Prostate gland (tissue), 2 donors: ENCODE measurements around the gene MYL2.

ENCODE experiments used
- POLR2A ChIP-seq: fragments of 450-650 bp; IDR thresholded peaks from one replicate; pipeline ENCODE4 v1.6.1; 2016; ENCODE audit warnings: antibody characterized with exemption, mild to moderate bottlenecking
- POLR2AphosphoS5 ChIP-seq: sonication (generic); formaldehyde crosslinking; IDR thresholded peaks from one replicate; pipeline ENCODE4 v1.6.1; 2017; ENCODE audit warnings: antibody characterized with exemption
- TF ChIP-seq, protein P1 (sequence below), 4 experiments: fragments of 200-600 bp in 2 of 4; fragments of 450-650 bp in 2 of 4; sonication (generic) in 2 of 4; IDR thresholded peaks; 1 replicate in 3 of 4; 2 replicates in 1 of 4; pipeline ENCODE4 v1.5.1; 2016 to 2019; ENCODE audit warnings: antibody characterized with exemption in 4 of 4, mild to moderate bottlenecking in 2 of 4, moderate library complexity in 2 of 4

DNA sequence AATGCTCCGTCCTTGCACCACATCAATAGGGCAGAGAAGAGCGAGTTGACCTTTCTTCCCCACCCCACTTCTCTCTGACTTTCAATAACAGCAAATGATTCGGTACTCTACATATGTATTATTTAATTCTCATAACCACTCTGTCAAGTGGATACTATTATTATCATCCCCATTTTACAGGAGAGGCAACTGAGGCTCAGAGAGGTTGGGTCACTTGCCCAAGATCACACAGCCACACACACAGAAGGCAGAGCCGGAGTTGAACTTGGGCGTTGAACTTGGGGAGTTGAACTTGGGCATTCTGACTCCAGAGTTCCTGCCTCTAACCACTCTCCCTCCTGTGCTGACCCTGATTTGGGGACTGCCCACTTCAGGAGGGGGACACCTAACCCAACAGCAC, 659 bp downstream of the MYL2 start:
- no peak for TF ChIP-seq POLR2A
- TF ChIP-seq, protein P1, sequence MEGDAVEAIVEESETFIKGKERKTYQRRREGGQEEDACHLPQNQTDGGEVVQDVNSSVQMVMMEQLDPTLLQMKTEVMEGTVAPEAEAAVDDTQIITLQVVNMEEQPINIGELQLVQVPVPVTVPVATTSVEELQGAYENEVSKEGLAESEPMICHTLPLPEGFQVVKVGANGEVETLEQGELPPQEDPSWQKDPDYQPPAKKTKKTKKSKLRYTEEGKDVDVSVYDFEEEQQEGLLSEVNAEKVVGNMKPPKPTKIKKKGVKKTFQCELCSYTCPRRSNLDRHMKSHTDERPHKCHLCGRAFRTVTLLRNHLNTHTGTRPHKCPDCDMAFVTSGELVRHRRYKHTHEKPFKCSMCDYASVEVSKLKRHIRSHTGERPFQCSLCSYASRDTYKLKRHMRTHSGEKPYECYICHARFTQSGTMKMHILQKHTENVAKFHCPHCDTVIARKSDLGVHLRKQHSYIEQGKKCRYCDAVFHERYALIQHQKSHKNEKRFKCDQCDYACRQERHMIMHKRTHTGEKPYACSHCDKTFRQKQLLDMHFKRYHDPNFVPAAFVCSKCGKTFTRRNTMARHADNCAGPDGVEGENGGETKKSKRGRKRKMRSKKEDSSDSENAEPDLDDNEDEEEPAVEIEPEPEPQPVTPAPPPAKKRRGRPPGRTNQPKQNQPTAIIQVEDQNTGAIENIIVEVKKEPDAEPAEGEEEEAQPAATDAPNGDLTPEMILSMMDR (IDR thresholded peaks at IDR 0.05): no peak
- no peak for TF ChIP-seq POLR2AphosphoS5
